ENCODE data around the gene SHROOM1.

DNA sequence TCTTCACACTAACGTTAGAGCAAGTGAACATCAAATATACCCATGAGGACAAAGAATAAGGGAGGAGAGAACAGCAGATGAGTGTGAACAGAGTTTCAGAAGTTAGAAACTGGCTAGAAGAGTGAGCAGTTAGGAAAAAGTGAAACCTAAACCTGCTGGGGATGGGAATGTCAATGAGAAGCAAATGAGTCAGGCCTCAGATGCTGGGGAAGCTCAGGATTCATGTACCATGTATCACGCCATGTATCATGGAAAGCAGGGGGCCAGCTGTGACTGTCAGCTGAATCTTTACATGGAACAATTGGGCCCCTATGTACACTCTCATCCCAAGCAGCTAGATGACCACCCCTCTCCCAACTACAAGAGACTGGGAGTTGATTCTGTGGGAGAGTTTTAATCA, 19.6 kb upstream of the SHROOM1 start:
- no peak for TF ChIP-seq POLR2A (IDR thresholded peaks at IDR 0.05; ENCODE audit: low read depth)
- TF ChIP-seq, protein P1, sequence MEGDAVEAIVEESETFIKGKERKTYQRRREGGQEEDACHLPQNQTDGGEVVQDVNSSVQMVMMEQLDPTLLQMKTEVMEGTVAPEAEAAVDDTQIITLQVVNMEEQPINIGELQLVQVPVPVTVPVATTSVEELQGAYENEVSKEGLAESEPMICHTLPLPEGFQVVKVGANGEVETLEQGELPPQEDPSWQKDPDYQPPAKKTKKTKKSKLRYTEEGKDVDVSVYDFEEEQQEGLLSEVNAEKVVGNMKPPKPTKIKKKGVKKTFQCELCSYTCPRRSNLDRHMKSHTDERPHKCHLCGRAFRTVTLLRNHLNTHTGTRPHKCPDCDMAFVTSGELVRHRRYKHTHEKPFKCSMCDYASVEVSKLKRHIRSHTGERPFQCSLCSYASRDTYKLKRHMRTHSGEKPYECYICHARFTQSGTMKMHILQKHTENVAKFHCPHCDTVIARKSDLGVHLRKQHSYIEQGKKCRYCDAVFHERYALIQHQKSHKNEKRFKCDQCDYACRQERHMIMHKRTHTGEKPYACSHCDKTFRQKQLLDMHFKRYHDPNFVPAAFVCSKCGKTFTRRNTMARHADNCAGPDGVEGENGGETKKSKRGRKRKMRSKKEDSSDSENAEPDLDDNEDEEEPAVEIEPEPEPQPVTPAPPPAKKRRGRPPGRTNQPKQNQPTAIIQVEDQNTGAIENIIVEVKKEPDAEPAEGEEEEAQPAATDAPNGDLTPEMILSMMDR (IDR thresholded peaks at IDR 0.05) = no peak

Measured in esophagus muscularis mucosa (tissue), 3 donors.